A204.1 (cell line): ENCODE results near the gene EXOC6.
"Not testable (repeated sequence)": the region's sequence is repeated elsewhere in the genome, so short reads cannot be mapped to it uniquely, and the experiment has no call there.

Source experiments
- FAIRE-seq: peaks from 2 replicates; lab custom pipeline; 2012; peaks lifted over from hg19 to GRCh38; lab: Jason Lieb, UNC

The EXOC6 gene

DNA sequence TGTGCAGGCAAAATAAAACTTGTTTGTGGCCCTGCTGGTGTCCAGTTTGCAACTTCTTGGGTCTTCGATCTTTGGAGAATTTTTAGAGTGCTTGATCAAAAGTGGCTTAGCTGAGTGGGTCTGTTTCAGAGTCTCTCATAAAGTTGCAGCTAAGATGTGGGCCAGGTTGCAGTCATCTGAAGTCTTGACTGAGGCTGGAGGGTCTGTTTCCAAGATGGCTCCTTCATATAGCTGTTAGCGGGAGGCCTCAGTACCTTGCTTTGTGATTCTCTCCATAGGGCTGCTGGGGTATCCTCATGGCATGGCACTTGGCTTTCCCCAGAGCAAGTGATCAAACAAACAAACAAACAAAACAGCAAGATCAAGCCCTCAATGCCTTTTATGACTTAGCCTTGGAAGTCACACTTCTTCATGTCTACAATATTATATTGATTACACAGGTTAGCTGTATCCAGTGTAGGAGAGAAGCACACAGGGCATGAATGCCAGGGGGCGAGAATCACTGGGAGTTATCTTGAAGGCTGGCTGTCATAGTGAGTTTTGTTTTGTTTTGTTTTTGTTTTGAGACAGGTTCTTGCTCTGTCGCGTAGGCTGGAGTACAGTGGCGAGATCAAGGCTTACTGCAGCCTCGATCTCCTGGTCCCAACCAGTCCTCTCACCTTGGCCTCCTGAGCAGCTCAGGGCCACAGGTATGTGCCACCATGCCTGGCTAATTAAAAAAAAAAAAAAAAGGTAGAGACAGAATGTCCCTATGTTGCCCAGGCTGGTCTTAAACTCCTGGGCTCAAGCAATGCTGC, 235.6 kb downstream of the EXOC6 start:
- FAIRE-seq: no peak

GRCh38 chr10:93085272-93085859, 237.0 kb downstream of the EXOC6 start:
- no peak for FAIRE-seq

GRCh38 chr10:93086289-93086688, 238.0 kb downstream of the EXOC6 start:
- no peak for FAIRE-seq

- no peak for FAIRE-seq
Observed at GRCh38 chr10:93087846-93088245, 239.5 kb downstream of the EXOC6 start.

GRCh38 chr10:93088466-93088865, 240.1 kb downstream of the EXOC6 start:
- FAIRE-seq: no peak

DNA sequence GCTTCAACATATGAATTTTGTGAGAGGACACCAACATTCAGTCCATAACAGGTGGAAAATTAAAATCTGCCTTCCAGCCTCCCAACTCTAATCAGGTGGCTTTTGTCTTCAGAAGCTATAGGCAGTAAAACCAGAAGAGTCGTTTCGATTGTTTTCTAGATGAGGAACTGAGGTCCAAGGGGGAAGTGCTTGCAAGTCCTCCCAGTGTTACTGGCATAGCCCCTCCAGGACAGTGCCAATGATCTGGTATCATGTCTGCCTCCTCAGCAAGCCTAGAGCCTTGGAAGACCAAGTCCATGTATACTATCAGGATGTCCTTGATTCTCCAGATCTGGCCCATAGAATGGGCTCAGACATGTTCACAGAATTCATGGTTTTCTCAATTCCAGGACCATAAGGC, 242.3 kb downstream of the EXOC6 start:
- no peak for FAIRE-seq

DNA sequence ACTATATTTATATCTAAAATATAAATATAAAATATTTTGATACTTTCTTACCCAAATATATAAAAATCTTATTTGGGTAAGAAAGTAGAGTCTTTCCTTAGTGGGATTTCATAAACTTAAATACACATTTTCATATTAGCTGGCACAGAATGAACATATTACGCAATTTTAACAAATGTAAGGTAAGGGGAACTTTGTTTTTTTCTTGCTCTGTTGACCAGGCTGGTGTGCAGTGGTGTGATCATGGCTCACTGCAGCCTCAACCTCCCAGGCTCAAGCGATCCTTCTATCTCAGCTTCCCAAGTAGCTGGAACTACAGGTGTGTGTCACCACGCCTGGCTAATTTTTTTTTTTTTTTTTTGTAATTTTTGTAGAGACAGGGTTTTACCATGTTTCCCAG, 243.6 kb downstream of the EXOC6 start:
- FAIRE-seq: peak; percentile 81

GRCh38 chr10:93095225-93095624, 246.9 kb downstream of the EXOC6 start:
- FAIRE-seq: no peak

- FAIRE-seq: no peak
Observed at GRCh38 chr10:93096901-93097300, 248.6 kb downstream of the EXOC6 start.

DNA sequence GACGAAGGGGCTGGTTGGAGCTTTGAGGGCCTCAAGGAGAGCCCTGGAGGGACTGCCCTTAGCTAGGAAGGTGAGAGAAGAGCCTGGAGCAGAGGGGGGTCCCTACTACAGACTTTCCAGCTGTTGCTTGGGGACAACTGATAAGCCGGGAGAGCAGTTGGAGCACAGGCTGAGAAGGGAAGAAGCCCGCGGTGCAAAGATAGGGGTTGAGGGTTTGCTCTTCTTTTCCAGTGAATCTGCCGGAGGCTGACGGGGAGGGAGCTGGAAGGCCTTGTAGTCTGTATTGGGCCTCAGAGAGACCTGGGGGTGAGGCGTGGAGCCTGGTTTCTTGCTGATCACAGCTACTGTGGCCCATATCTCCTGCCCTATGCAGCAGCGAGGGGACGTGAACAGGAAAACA, 249.1 kb downstream of the EXOC6 start:
- FAIRE-seq: no peak

- FAIRE-seq: no peak
Observed at GRCh38 chr10:93098816-93099215, 250.5 kb downstream of the EXOC6 start.

GRCh38 chr10:93099670-93100069, 251.3 kb downstream of the EXOC6 start:
- FAIRE-seq: no peak

GRCh38 chr10:93101148-93101547, 252.8 kb downstream of the EXOC6 start:
- not testable (repeated sequence) for FAIRE-seq

- FAIRE-seq: no peak
Observed at GRCh38 chr10:93103953-93104352, 255.6 kb downstream of the EXOC6 start.

GRCh38 chr10:93106631-93107072, 258.3 kb downstream of the EXOC6 start:
- no peak for FAIRE-seq
